Fibroblast of the aortic adventitia (primary cell): Measurements from ENCODE around the gene RAB5IF. TPM values are rescaled to one million over a fixed set of nuclear protein-coding genes. Genes with fewer than 3 reads are reported as not detected.
"Not testable (repeated sequence)": the region's sequence is repeated elsewhere in the genome, so short reads cannot be mapped to it uniquely, and the experiment has no call there.

ENCODE experiments used
- DNase-seq: peaks from one replicate; pipeline ENCODE4 v3.0.0-alpha.2; 2010; ENCODE audit warnings: low read depth
- H3K4me3 ChIP-seq: 2 replicates; pipeline ENCODE4 v1.5.1; 2011; ENCODE audit warnings: low read depth, mild to moderate bottlenecking, control low read depth, low read length, moderate library complexity
- CTCF ChIP-seq: IDR thresholded peaks from 2 replicates; pipeline ENCODE4 v1.5.1; 2011; ENCODE audit warnings: mild to moderate bottlenecking, low read length, control low read depth, inconsistent platforms; ENCODE audit not compliant: insufficient read depth
- total RNA-seq: library from RNA; depleted of rRNA; stranded (reverse); fragments of >200 nt; gene quantifications from 2 replicates; pipeline ENCODE4 v1.2.3, GENCODE V29; 2012; ENCODE audit warnings: low replicate concordance

RAB5IF gene, protein sequence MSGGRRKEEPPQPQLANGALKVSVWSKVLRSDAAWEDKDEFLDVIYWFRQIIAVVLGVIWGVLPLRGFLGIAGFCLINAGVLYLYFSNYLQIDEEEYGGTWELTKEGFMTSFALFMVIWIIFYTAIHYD
- total RNA-seq: 30.3 and 59.1 TPM in 2 replicates

GRCh38 chr20:36605399-36606157 lies at the start of gene RAB5IF:
TSS of gene RAB5IF (plus strand) at chr20:36605779. CDS start at chr20:36605952, 173 bp downstream.
- peak; percentile 98 for DNase-seq
- peak within 1 kb of the TSS; percentile 97 for H3K4me3 ChIP-seq
- peak; percentile 92 for TF ChIP-seq CTCF

GRCh38 chr20:36562724-36563123 lies 42.9 kb upstream of the RAB5IF start:
- DNase-seq: no peak
- TF ChIP-seq CTCF: no peak
- H3K4me3 ChIP-seq: no peak overlapping the region

DNA sequence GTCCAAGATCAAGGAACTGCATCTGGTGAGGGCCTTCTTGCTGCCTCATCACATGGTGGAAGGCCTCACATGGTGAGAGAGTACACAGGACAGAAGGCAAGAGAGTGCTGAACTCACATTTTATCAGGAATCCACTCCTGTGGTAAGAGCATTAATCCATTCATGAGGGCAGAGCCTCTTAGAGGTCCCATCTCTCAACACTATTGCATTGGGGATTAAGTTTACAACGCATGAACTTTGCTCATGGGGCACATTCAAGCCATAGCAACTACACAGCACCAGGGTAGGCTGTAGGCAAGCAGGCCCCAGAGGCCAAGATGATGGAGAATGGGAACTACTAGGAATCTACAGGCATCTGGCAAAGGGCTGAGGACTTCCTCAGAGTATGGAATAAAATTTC lies 42.2 kb upstream of the RAB5IF start:
- DNase-seq: no peak
- TF ChIP-seq CTCF: no peak

GRCh38 chr20:36564078-36564725 lies 41.4 kb upstream of the RAB5IF start:
- not testable (repeated sequence) for H3K4me3 ChIP-seq, DNase-seq

More for the DNA sequence above, 42.2 kb upstream of the RAB5IF start:
- no peak overlapping the region for H3K4me3 ChIP-seq

DNA sequence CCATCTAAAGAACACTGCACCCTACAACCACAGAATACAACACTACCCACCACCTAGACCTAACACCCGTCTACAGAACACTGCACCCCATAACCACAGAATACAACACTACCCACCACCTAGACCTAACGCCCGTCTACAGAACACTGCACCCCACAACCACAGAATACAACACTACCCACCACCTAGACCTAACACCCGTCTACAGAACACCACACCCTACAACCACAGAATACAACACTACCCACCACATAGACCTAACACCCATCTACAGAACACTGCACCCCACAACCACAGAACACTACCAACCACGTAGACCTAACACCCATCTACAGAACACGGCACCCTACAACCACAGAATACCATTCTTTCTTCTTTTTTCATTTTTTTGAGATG lies 40.9 kb upstream of the RAB5IF start:
- not testable (repeated sequence) for H3K4me3 ChIP-seq, DNase-seq

DNA sequence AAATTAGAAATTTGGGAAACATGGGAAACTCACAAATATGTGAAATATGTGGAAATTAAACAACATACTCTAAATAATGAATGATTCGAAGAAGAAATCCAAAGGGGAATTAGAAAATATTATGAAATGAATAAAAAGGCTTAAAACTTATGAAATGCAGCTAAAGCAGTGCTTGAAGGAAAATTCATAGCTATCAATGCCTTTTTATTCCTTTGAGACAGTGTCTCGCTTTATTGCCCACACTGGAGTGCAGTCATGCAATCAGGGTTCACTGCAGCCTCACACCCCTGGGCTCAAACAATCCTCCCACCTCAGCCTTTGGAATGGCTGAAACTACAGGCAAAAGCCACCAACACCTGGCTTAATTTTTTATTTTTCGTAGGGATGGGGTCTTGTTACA lies 40.1 kb upstream of the RAB5IF start:
- no peak for TF ChIP-seq CTCF
- no peak overlapping the region for H3K4me3 ChIP-seq
- DNase-seq: no peak

DNA sequence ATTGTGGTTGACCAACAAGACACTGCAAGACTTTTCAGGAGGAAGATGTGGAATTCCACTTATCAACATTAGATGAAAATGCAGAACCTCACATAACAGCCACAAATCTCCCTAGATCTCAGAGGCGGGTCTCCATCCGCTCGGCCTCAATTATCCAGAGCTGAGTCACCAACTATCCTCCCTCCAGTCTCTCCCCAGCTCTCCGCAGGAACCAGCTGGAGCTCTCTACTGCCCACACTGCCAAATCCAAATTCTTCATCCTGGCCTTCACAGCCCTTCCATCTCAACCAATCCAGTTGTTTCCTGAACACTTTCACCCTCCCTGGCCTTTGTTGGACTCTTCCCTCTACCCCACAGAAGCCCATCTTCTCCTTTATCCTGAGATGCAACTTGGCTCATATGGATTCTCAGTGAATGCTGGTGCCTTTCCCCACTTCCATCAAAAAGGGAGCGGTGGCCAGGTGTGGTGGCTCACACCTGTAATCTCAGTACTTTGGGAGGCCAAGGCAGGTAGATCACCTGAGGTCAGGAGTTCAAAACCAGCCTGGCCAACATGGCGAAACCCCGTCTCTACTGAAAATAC lies 35.6 kb upstream of the RAB5IF start:
- no peak for TF ChIP-seq CTCF
- H3K4me3 ChIP-seq: no peak overlapping the region
- DNase-seq: peak; percentile 74
